SK-N-SH (cell line): ENCODE data around the gene NNAT.

Source experiments
- EP300 ChIP-seq, 2 experiments: IDR thresholded peaks; 2 replicates each; pipeline versions ENCODE4 v1.4.0 to v1.6.1; 2012; ENCODE audit warnings: borderline replicate concordance in 1 of 2, low read depth in 1 of 2, low read length in 1 of 2
- MEF2A ChIP-seq: IDR thresholded peaks from 2 replicates; pipeline ENCODE4 v1.4.0; 2012; ENCODE audit warnings: low read depth, borderline replicate concordance
- NRF1 ChIP-seq: IDR thresholded peaks from 2 replicates; pipeline ENCODE4 v1.6.1; 2012; ENCODE audit warnings: low read depth, mild to moderate bottlenecking, low read length
- POLR2AphosphoS5 ChIP-seq: IDR thresholded peaks from 2 replicates; pipeline ENCODE4 v1.6.1; 2012; ENCODE audit warnings: low read depth, low read length
- RAD21 ChIP-seq: IDR thresholded peaks from 2 replicates; pipeline ENCODE4 v1.6.1; 2012; ENCODE audit warnings: mild to moderate bottlenecking, low read length
- RFX5 ChIP-seq: IDR thresholded peaks from 2 replicates; pipeline ENCODE4 v1.6.1; 2012; ENCODE audit warnings: mild to moderate bottlenecking, improper control_type of control experiment, low read length
- TAF1 ChIP-seq: IDR thresholded peaks from 2 replicates; pipeline ENCODE4 v1.6.1; 2012; ENCODE audit warnings: low read depth, mild to moderate bottlenecking, low read length, moderate library complexity, borderline replicate concordance
- YY1 ChIP-seq: IDR thresholded peaks from 2 replicates; pipeline ENCODE4 v1.4.0; 2012; ENCODE audit warnings: low read depth, mild to moderate bottlenecking
- TF ChIP-seq, protein P1 (sequence below): fragments of 200-600 bp; sonication (generic); IDR thresholded peaks from 2 replicates; pipeline ENCODE4 v1.6.1; 2017; ENCODE audit warnings: antibody characterized with exemption, mild to moderate bottlenecking, moderate library complexity
- TF ChIP-seq, protein P2 (sequence below): fragments of 150-350 bp; IDR thresholded peaks from 2 replicates; pipeline ENCODE4 v1.6.1; 2017; ENCODE audit warnings: antibody characterized with exemption, low read length, low read depth, borderline replicate concordance
- TF ChIP-seq, protein P3 (sequence below): IDR thresholded peaks from 2 replicates; pipeline ENCODE4; 2012
- TF ChIP-seq, protein P4 (sequence below): IDR thresholded peaks from 2 replicates; pipeline ENCODE4 v1.4.0; 2012; ENCODE audit warnings: low read depth

DNA sequence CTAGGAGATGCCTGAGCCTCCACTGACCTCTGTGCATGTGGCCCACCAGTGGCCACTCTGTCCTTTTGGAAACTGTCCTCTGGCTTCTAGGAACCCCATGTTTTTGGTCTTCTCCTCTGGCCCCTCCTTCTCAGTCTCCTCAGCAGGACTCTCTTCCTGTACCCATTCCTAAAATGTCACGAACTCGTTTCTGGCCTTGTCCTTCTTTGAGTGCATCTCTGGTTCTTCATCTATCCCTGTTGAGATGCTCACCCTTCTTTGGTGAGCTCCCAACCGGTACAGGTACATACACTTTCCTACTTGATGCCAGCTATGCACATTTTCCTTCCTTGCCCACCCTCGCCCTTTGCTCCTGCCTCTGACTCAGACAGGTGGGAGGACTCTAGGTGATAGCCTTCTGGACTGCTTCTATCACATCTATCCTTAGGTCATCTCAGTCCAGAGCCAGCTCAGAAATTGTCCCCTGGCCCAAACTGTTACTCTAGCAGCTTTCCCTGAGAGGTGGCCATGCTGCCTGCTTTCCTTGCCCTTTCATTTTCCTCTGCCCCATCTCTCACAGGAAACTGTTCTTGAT, 14.8 kb upstream of the NNAT start:
- TF ChIP-seq, protein P1, sequence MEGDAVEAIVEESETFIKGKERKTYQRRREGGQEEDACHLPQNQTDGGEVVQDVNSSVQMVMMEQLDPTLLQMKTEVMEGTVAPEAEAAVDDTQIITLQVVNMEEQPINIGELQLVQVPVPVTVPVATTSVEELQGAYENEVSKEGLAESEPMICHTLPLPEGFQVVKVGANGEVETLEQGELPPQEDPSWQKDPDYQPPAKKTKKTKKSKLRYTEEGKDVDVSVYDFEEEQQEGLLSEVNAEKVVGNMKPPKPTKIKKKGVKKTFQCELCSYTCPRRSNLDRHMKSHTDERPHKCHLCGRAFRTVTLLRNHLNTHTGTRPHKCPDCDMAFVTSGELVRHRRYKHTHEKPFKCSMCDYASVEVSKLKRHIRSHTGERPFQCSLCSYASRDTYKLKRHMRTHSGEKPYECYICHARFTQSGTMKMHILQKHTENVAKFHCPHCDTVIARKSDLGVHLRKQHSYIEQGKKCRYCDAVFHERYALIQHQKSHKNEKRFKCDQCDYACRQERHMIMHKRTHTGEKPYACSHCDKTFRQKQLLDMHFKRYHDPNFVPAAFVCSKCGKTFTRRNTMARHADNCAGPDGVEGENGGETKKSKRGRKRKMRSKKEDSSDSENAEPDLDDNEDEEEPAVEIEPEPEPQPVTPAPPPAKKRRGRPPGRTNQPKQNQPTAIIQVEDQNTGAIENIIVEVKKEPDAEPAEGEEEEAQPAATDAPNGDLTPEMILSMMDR, result no peak
- no peak for TF ChIP-seq RFX5
- TF ChIP-seq RAD21, result no peak
- no peak for TF ChIP-seq EP300 (IDR thresholded peaks at IDR 0.05; ENCODE audit: borderline replicate concordance in 1 of 2, low read depth in 1 of 2, low read length in 1 of 2)
- TF ChIP-seq MEF2A, result no peak
- TF ChIP-seq NRF1, result no peak
- TF ChIP-seq POLR2AphosphoS5, result no peak
- TF ChIP-seq, protein P2, sequence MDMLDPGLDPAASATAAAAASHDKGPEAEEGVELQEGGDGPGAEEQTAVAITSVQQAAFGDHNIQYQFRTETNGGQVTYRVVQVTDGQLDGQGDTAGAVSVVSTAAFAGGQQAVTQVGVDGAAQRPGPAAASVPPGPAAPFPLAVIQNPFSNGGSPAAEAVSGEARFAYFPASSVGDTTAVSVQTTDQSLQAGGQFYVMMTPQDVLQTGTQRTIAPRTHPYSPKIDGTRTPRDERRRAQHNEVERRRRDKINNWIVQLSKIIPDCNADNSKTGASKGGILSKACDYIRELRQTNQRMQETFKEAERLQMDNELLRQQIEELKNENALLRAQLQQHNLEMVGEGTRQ, result no peak
- TF ChIP-seq, protein P3, sequence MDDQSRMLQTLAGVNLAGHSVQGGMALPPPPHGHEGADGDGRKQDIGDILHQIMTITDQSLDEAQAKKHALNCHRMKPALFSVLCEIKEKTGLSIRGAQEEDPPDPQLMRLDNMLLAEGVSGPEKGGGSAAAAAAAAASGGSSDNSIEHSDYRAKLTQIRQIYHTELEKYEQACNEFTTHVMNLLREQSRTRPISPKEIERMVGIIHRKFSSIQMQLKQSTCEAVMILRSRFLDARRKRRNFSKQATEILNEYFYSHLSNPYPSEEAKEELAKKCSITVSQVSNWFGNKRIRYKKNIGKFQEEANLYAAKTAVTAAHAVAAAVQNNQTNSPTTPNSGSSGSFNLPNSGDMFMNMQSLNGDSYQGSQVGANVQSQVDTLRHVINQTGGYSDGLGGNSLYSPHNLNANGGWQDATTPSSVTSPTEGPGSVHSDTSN, result no peak
- no peak for TF ChIP-seq TAF1
- no peak for TF ChIP-seq YY1
- TF ChIP-seq, protein P4, sequence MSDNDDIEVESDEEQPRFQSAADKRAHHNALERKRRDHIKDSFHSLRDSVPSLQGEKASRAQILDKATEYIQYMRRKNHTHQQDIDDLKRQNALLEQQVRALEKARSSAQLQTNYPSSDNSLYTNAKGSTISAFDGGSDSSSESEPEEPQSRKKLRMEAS, result no peak
